ENCODE data around the gene CHRNB4.

The CHRNB4 gene

GRCh38 chr15:78628227-78628626 is 12.8 kb downstream of the CHRNB4 start:
- no peak for DNase-seq (ENCODE audit: low read depth in 1 of 2, low spot score in 1 of 2)
- Histone ChIP-seq H3K4me3 (replicated peaks; ENCODE audit: insufficient read depth, low read length) (no peak overlapping the region), H3K27me3 (ENCODE audit: insufficient read depth, poor library complexity, severe bottlenecking) (peaks cover 2% of the 10 kb centered on the region), H3K27ac (replicated peaks) (no peak overlapping the region)
- TF ChIP-seq GABPA (IDR thresholded peaks at IDR 0.05; ENCODE audit: low read depth) (no peak), CTCF (IDR thresholded peaks at IDR 0.05; ENCODE audit: insufficient read depth, low read length) (no peak), REST (IDR thresholded peaks at IDR 0.05; ENCODE audit: insufficient replicate concordance, low read depth) (no peak), SPI1 (IDR thresholded peaks at IDR 0.05; ENCODE audit: borderline replicate concordance, low read depth) (no peak), POLR2AphosphoS5 (IDR thresholded peaks at IDR 0.05; ENCODE audit: low read depth) (no peak)

GRCh38 chr15:78627348-78627747 is 13.7 kb downstream of the CHRNB4 start:
- H3K27me3 ChIP-seq (ENCODE audit: insufficient read depth, poor library complexity, severe bottlenecking) = peaks cover 4% of the 10 kb centered on the region
- H3K27ac ChIP-seq (replicated peaks) = no peak overlapping the region
- TF ChIP-seq GABPA (IDR thresholded peaks at IDR 0.05; ENCODE audit: low read depth) = no peak
- TF ChIP-seq POLR2AphosphoS5 (IDR thresholded peaks at IDR 0.05; ENCODE audit: low read depth) = no peak
- no peak for TF ChIP-seq REST (IDR thresholded peaks at IDR 0.05; ENCODE audit: insufficient replicate concordance, low read depth)
- TF ChIP-seq SPI1 (IDR thresholded peaks at IDR 0.05; ENCODE audit: borderline replicate concordance, low read depth) = no peak
- TF ChIP-seq CTCF (IDR thresholded peaks at IDR 0.05; ENCODE audit: insufficient read depth, low read length) = no peak
- no peak for DNase-seq (ENCODE audit: low read depth in 1 of 2, low spot score in 1 of 2)
- no peak overlapping the region for H3K4me3 ChIP-seq (replicated peaks; ENCODE audit: insufficient read depth, low read length)

- TF ChIP-seq SPI1 (IDR thresholded peaks at IDR 0.05; ENCODE audit: borderline replicate concordance, low read depth) (no peak), REST (IDR thresholded peaks at IDR 0.05; ENCODE audit: insufficient replicate concordance, low read depth) (no peak), GABPA (IDR thresholded peaks at IDR 0.05; ENCODE audit: low read depth) (no peak), POLR2AphosphoS5 (IDR thresholded peaks at IDR 0.05; ENCODE audit: low read depth) (no peak), CTCF (IDR thresholded peaks at IDR 0.05; ENCODE audit: insufficient read depth, low read length) (no peak)
- peaks cover 12% of the 10 kb centered on the region for H3K27me3 ChIP-seq (ENCODE audit: insufficient read depth, poor library complexity, severe bottlenecking)
Observed at GRCh38 chr15:78626381-78626995, 14.5 kb downstream of the CHRNB4 start.

More at GRCh38 chr15:78626381-78626995, 14.5 kb downstream of the CHRNB4 start:
- Histone ChIP-seq H3K4me3 (replicated peaks; ENCODE audit: insufficient read depth, low read length) (no peak overlapping the region), H3K27ac (replicated peaks) (no peak overlapping the region)
- DNase-seq (ENCODE audit: low read depth in 1 of 2, low spot score in 1 of 2) = no peak
